Measurements from ENCODE around the gene MMP1. TPM values are rescaled to one million over a fixed set of nuclear protein-coding genes. Genes with fewer than 3 reads are reported as not detected.
"Not testable (repeated sequence)": the region's sequence is repeated elsewhere in the genome, so short reads cannot be mapped to it uniquely, and the experiment has no call there.

The MMP1 gene
- total RNA-seq, 1 donor from 2014 or later: 19.1 TPM

DNA sequence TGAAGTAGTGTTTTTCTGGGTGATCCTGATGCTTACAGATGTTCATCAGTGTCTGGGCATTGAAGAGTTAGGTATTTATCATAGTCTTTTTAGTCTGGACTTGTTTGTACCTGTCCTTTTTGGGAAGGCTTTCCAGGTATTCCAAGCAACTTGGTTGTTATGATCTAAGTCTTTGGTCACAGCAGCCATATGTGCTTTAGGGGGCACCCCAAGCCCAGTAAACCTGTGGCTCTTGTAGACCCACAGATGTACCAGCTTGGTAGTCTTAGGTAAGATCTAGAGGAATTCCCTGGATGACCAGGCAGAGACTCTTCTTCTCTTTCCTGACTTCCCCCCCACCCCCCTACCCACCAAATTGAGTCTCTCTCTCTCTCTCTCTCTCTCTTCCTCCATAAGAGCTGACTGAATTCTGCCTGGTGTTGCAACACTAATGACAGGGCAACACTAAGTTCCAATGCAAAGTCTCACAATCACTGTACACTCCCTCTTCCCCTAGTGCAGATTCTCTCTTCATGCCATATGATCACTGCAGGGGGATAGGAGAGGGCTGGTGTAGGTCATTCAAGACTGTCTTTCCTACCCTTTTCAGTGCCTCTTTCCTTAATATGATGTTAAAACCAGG is 48.7 kb downstream of the MMP1 start:
- ATAC-seq (peak; percentile 13), DNase-seq (no peak)
- Histone ChIP-seq H3K27me3 (no peaks in the 10 kb centered on the region), H3K4me1 (no peaks in the 10 kb centered on the region), H3K9me3 (no peaks in the 10 kb centered on the region), H3K4me3 (no peak overlapping the region), H3K27ac (no peak overlapping the region), H3K36me3 (no peaks in the 10 kb centered on the region)
- intact Hi-C loops (cut with DNase I): no loop called here
- TF ChIP-seq, protein P1, sequence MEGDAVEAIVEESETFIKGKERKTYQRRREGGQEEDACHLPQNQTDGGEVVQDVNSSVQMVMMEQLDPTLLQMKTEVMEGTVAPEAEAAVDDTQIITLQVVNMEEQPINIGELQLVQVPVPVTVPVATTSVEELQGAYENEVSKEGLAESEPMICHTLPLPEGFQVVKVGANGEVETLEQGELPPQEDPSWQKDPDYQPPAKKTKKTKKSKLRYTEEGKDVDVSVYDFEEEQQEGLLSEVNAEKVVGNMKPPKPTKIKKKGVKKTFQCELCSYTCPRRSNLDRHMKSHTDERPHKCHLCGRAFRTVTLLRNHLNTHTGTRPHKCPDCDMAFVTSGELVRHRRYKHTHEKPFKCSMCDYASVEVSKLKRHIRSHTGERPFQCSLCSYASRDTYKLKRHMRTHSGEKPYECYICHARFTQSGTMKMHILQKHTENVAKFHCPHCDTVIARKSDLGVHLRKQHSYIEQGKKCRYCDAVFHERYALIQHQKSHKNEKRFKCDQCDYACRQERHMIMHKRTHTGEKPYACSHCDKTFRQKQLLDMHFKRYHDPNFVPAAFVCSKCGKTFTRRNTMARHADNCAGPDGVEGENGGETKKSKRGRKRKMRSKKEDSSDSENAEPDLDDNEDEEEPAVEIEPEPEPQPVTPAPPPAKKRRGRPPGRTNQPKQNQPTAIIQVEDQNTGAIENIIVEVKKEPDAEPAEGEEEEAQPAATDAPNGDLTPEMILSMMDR (IDR thresholded peaks at IDR 0.05): no peak

DNA sequence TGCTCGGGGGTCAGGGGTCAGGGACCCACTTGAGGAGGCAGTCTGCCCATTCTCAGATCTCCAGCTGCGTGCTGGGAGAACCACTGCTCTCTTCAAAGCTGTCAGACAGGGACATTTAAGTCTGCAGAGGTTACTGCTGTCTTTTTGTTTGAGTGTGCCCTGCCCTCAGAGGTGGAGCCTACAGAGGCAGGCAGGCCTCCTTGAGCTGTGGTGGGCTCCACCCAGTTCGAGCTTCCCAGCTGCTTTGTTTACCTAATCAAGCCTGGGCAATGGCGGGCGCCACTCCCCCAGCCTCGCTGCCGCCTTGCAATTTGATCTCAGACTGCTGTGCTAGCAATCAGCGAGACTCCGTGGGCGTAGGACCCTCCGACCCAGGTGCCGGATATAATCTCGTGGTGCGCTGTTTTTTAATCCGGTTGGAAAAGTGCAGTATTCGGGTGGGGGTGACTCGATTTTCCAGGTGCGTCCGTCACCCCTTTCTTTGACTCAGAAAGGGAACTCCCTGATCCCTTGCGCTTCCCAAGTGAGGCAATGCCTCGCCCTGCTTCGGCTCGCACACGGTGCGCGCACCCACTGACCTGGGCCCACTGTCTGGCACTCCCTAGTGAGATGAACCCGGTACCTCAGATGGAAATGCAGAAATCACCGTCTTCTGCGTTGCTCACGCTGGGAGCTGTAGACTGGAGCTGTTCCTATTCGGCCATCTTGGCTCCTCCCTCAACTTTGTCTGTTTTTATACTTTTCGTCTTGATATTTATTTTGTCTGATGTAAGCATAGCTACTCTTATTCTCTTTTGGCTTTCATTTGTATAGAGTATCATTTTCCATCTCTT is 51.0 kb downstream of the MMP1 start:
- not testable (repeated sequence) for H3K4me3 ChIP-seq, DNase-seq

More for the DNA sequence above, 51.0 kb downstream of the MMP1 start:
- H3K9me3 ChIP-seq; H3K27me3 ChIP-seq; H3K27ac ChIP-seq; intact Hi-C loops (cut with DNase I); H3K36me3 ChIP-seq; H3K4me1 ChIP-seq; ATAC-seq: not testable (repeated sequence)

Other genes starting within 250 kb of the MMP1 start
- not detected for gene MMP20, start 172.8 kb downstream of the MMP1 start, total RNA-seq
- not detected for gene MMP27, start 92.4 kb downstream of the MMP1 start, total RNA-seq
- not detected for gene MMP8, start 73.2 kb downstream of the MMP1 start, total RNA-seq
- 0.23 TPM for gene MMP10, start 17.5 kb downstream of the MMP1 start, total RNA-seq
- not detected for gene MMP3, start 45.4 kb upstream of the MMP1 start, total RNA-seq
- 0.75 TPM for gene MMP12, start 76.8 kb upstream of the MMP1 start, total RNA-seq
- not detected for gene MMP13, start 157.6 kb upstream of the MMP1 start, total RNA-seq

Measured in upper lobe of right lung (tissue), 1 donor.